HL-60/S4 treated with retinoic acid at 250 ng/mL for 4 days and 3 days (cell line): ENCODE measurements around the gene MMP28.

Experiments
- in situ Hi-C: fragments of 300-500 bp; cut with MboI; formaldehyde crosslinking; loops from 2 replicates; pipeline ENCODE4 v1.7.0; 2022; ENCODE audit warnings: low sequenced_read_pairs

Gene MMP28, protein sequence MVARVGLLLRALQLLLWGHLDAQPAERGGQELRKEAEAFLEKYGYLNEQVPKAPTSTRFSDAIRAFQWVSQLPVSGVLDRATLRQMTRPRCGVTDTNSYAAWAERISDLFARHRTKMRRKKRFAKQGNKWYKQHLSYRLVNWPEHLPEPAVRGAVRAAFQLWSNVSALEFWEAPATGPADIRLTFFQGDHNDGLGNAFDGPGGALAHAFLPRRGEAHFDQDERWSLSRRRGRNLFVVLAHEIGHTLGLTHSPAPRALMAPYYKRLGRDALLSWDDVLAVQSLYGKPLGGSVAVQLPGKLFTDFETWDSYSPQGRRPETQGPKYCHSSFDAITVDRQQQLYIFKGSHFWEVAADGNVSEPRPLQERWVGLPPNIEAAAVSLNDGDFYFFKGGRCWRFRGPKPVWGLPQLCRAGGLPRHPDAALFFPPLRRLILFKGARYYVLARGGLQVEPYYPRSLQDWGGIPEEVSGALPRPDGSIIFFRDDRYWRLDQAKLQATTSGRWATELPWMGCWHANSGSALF

DNA sequence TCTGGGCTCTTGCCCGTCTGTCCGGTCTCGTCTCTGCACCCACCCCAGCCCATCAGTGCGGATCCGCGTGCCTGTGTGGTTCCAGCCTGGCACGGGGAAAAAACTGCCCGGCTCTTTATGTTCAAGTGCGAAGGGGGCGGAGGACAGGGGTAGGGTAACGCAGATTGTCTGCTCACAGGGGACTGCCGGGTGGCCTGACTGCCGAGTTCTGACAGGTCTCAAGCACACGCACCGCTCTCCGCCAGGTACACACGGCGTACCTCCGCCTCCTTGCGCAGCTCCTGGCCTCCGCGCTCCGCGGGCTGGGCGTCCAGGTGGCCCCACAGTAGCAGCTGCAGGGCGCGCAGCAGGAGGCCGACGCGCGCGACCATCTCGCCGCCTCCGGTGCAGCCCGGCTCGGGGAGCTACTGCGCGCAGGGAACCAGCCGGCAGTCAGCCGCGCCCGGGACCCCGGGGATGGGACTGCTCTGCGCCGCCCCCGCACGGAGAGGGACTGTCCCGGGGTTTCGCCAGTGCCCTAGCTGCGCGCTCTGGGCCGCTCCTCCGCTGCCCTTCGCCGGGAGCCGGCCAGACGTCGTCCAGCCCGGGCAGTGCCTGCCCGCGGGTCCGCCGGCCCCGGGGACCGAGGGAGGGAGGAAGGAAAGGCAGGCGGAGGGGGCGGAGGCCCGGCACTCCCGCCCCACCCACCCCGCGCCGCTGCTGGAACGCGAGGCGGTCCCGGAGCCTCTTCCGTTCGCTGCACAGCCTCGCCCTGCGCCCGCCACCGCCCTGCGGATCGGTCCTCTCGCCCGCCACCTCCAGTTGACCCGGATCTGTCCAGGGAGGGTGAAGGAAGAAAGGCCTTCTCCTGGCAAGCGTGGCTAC is at the start of gene MMP28:
MMP28 (minus strand) TSS at position 635 of the 864 bp plus-strand sequence; CDS start at position 371, 264 bp downstream.
- in situ Hi-C loops, result no loop called here

DNA sequence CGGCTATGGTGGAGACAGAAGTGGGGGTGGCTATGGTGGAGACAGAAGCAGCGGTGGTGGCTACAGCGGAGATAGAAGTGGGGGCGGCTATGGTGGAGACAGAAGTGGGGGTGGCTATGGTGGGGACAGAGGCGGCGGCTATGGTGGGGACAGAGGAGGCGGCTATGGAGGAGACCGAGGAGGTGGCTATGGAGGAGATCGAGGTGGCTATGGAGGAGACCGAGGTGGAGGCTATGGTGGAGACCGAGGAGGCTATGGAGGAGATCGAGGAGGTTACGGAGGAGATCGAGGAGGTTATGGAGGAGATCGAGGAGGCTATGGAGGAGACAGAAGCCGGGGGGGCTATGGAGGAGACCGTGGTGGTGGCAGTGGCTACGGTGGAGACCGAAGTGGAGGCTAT is 49.1 kb upstream of the MMP28 start:
- in situ Hi-C loops, result no loop called here

DNA sequence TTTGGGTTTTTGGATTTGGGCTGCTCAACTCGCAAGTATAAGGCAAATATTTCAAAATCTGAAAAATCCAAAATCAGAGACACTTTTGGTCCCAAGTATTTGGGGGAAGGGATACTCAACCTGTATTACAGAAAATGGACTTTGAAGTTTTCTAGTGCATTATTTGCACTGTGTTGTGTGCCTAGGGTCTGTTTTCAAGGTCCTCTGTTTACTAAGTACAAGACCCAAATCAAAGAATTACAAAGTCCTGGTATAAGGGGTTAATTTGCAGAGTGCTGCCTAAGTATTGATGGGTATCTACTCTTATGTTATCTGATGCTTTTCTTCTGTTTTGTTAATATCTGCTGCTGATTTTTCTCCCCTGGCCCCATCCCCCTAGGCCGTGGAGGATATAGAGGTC is 48.3 kb upstream of the MMP28 start:
- in situ Hi-C loops, result no loop called here

DNA sequence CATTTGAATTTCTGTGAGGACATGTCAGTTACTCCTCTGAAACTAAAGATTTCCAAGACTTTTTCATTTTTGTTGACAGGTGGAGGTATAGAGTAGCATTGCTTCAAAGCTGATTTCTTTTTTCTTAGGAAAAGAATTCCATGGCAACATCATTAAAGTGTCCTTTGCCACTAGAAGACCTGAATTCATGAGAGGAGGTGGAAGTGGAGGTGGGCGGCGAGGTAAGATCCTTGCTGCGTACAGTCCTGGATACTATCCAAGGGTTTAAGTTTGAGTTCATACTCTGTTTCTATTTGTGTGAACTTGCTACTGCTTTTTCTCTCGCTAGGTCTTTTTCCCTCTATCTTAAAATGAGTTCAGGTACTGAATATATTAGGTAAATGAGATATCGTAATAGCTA is 46.8 kb upstream of the MMP28 start:
- in situ Hi-C loops, result no loop called here

DNA sequence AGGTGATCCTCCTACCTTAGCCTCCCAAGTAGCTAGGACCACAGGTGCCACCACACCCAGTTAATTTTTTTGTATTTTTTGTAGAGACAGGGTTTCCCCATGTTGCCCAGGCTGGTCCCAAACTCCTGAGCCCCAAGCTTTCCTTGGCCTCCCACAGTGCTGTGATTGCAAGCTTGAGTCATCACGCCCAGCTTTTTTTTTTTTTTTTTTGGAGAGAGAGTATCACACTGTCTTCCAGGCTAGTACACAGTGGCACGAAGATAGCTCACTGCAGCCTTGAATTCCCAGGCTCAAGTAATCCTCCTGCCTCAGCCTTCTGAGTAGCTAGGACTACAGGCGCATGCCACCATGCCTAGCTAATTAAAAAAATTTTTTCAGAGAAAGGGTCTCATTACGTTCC is 46.1 kb upstream of the MMP28 start:
- in situ Hi-C loops, result no loop called here

DNA sequence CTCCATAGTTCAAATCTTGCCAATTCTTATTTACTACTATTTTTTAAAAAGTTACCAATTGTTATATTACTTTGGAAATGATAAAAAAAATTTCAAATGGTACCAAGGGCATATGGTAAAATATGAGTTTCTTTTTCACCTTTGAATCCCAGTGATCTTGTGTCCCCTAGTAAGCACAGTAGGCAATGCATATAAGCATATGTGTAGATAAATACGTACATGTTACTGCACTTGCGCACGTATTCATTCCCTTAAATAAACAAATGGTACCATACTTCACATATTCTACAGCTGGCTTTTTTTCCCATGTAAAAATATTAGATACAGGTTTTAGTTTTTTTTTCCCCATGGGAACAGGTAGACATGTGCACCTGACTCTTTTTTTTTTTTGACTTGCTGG is 45.7 kb upstream of the MMP28 start:
- in situ Hi-C loops, result no loop called here

DNA sequence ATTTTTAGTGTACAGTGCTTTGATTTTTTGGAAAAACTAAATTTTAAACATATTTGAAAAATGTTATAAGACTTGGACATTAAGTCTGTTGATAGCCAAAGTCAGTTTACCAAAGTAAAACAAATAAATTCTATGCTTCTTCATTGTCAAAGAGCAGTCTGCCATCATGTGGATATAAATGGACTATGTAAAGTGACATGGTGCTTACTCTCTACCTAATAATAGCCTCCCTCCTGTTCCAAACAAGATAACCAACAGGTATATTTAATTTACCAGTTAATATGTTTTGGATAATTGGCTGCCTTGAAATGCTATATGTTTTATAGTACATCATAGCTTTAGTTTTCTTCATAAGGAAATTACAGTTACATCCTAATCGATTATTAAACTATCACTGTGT is 29.8 kb upstream of the MMP28 start:
- in situ Hi-C loops, result no loop called here

DNA sequence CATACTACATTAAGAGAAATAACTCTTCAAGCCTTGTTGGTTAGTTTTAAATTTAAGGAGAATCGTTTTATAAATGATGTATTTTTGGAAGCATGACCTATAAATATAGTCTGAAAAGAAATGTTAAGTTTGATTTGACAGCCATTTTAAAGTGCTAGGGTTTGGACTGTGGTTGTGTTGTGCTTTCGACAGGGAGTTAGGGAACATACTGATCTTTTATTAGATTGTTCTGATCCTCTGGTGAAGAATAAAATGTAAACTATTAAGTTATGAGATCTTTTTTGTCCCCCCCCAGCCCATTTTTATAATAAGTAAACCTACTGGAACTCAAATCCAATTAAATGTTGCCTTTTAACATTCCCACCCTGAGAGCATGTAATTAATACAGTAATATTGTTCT is 25.9 kb upstream of the MMP28 start:
- in situ Hi-C loops, result no loop called here

DNA sequence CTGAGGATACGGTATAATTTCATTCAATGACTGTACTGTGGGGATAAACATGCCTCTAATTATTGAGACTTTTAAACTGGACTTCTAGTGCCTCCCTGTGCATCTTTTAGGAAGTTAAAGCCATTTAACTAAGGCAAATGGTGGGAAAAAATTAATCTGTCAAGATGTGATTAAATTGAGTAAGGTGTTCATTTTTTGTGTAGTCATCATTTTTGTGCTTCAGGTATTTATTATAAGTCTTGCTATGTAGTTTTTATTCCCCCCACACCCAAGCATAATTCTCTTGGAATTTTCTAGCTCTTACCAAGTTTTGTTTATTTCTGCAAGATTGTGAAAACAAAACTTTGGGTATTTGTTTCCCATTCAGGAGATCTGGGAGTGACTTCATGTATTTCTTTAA is 24.0 kb upstream of the MMP28 start:
- in situ Hi-C loops, result no loop called here

DNA sequence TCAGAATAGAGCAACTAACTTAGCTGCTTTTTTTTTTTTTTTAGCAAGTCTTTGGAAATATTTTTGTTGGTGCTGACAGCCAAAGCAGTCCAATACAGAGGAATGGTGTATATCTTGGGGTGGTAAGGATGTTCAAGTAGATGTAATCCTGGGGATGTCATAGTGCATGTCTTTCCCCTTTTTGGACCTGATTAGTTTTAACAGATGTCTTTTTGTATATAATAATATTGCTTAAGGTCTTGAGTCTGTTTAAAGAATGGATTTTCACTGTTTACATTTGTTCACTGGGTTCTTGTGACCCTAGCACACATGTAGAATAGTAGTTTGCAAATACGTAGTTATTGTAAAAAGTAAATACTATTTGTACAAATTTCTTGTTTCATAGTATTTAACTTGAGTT is 21.8 kb upstream of the MMP28 start:
- in situ Hi-C loops, result no loop called here

DNA sequence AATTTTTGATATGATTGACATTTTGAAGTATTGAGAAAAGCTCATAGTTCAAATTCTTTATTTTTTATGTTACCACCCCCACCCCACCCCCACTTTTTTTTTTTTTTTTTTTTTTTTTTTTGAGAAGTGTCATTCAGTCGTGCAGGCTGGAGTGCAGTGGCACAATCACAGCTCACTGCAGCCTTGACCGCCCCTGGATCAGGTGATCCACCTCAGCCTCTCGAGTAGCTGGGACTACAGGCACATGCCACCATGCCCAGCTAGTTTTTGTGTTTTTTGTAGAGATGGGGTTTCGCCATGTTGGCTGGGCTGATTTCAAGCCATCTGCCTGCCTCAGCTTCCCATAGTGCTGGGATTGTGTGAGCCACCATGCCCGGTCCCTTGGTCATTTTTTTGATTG is 21.3 kb upstream of the MMP28 start:
- in situ Hi-C loops, result no loop called here

DNA sequence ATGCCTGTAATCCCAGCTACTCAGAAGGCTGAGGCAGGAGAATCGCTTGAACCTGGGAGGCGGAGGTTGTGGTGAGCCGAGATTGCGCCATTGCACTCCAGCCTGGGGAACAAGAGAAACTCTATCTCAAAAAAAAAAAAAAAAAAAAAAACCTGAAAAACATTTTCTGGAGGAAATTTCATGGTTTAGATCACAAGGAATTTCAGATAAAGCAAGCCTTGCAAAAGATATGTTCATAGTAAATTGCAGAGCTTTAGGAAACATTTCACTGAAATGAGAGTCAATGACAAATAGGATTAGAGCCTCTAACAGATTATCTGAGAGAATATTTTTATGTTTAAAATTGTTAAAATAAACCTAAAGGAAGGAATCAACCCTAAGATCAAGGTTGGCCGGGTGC is 17.0 kb upstream of the MMP28 start:
- in situ Hi-C loops, result no loop called here

DNA sequence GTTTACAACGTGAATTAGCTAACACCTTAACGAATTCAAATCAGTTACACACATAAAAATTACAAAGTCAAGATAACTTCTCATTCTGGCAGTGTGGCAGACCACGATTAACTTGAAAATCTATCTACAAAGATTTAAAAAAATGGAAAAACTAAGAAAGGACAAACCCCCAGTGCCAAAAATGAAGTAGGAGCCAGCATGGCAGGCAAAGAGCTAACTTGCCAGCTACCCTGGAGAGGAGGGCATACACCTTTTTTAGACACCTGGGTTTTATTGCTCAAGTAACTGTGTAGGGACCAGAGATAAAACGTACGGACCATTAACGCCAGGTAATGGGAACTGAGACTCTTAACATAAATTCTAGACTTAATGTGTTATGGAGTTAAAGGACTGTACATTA is 16.3 kb upstream of the MMP28 start:
- in situ Hi-C loops, result no loop called here

DNA sequence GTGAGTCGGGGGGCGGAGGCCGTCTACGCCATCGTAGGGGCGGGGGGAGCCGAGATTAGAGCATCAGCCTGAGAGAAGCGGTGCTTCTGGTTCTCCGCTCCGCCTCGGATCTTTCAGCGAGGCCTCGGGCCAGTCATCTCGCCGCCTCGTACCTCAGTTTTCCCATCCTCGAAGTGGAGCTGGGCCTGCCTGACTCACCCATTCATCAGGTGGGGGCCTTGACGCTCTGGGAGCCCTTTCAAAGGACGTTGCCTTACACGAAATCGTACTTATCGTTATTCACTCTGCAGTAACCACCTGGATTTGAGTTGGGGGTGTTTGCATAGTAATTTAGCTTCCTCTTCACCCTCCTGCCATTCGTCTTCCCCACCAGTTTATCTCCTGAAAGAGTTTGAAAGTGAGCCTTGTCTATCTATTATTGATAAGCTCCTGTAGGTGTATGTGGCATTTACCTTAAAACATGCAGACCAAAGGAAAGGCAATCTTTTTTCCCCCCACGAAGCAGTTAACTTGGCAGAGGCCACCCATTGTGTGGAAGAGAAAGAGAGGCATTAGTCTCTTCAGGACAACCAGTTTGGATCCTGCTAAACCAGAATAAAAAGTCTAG is 14.5 kb upstream of the MMP28 start:
- in situ Hi-C loops, result no loop called here

DNA sequence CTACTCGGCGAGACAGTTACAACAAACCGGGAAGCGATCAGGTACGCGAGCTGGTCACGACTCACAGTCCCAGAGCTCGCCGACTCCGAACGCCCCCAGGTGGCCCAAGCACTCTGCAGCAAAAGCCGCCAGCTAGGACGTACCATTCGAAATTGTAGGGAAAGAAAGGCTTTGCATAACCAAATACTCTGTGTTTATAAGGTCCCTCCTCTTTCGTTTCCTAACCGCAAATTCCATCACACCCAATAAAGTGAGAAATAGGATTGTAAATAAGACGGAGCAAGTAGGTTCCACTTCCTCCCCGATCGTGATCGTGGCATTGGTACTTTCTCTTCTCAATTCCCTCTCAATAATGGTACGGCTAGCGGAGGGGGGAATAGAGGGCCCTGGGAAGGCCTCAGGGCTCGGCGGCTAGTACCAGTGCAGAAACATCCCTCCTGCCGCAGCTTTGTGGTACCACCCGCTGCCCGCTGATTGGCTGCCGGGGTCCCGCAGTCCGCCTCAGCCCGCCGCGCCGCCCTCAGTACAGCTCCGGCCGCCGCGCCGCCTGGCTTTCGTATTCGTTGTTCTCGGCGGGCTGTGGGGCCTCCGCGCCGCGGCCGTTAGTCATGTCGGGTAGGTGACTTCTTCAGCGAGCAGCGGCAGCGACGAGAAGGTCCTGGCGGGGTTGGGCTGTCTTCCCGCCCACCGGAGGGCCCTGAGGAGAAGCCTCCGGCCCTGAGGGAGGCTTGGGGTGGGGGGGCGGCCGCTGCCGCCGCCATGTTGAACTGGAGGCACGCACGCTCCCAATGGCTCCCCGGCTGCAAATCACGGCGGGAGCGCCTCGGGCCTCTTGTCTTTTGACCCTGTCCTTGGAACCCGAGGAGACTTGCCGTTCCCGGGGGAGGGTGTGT is 13.8 kb upstream of the MMP28 start, which contains the start of gene TAF15:
TAF15 (plus strand) TSS at position 523 of the 893 bp plus-strand sequence; CDS start at position 609, 86 bp downstream.
- in situ Hi-C loops, result no loop called here

DNA sequence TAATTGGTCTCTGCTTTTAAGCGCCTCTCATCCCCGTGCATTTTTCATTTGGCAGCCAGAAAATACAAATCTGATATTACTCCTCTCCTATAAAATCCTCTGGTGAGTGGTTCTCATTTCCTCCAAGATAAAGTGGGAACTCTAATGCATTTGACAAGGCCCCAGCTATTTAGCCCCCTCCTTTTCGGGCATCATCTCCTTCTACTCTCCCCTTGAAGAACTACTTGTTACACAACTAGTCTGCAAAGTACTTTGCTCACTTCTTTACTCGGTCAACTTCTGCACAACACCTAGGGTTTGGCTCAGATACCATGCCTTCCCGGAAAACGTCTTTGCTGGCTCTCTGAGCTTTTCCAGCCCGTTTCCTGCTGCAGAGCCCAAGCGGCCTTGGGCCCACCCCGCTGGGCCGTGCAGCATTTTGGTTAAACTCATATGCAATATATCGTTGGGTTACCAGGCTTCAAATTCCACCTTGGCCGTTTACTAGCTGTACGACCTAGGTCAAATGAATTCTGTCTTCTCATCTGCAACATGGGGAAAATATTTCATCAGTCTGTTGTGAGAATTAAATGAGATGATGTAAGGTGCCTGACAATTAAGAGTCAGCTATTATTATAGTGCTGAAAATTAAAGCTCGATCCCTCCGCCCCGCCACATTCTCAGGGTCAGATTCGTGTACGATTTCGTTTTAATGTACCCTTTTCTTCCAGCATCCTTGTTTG is 13.0 kb upstream of the MMP28 start:
- in situ Hi-C loops, result no loop called here

DNA sequence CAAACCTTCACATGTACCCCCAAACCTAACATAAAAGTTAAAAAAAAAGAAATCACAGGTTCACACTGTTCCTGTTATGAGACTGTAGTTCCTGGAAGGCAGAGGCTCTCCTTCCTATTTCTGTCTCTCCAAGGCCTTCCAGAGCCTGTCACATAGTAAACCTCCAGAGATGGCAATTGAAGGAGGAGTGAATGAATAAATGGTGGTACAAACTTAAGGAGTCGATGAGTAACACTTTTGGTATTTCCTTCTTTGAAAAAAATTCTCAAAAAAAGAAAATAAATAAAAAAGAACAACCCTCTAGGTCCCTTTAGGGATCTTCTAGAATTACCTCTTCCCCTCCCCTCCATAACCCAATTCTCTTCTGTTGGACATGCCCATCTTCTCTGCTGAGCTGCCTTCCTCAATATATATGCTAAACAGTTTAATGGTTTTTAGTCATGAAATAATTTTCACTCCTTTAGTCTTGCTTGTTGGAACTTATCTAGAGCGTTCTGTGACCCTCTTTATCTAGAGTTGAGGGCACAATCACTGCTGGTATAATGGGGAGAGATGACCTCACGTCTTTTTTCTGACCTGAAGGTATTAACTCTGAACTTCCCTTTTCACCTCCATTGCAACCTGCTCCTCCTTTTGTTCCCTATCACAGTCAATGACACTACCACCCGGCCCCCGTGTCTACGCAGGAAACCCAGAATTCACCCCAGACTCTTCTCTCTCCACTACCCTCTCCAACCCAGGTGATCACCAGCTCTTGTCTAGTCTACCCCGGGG is 12.1 kb upstream of the MMP28 start:
- in situ Hi-C loops, result no loop called here

DNA sequence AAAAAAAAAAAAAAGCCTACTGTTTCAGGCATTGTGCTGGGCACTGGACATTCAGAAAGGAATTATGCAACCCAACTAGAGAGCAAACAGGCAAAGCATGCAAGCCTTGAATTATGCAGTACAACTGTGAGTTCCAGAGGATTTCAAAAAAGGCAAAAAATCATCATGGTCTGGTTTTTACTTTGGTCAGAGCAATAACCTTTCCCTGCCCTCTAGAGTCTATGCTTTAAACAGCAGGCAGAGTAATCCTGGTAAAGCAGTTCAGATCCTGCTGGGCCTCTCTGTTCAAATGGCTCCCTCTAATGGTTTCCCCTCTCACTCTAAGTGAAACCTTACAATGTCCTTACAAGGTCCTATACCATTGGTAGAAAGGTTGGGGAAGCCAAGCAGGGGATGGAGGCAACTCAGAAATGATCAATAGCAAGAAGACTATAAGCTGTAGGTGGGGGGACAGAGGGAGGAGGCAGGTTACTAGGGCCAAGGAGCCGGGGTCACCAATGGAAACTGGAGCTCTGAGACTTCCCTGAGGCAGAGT is 9.3 kb upstream of the MMP28 start:
- in situ Hi-C loops, result no loop called here
